Heart left ventricle (tissue), 13 donors: ENCODE data around the gene TRMT44.

ENCODE experiments used
- CTCF ChIP-seq, 12 donors: fragments of 200-600 bp; sonication (generic) in 4 of 12; IDR thresholded peaks; one replicate each; pipeline versions ENCODE4 v1.5.0 to v1.8.0; 2018 to 2022; ENCODE audit warnings: antibody characterized with exemption in 12 of 12, mild to moderate bottlenecking in 5 of 12
- POLR2A ChIP-seq, 2 donors: fragments of 450-650 bp; IDR thresholded peaks; one replicate each; pipeline ENCODE4 v1.6.1; 2017; ENCODE audit warnings: antibody characterized with exemption in 2 of 2, mild to moderate bottlenecking in 2 of 2, moderate library complexity in 2 of 2
- donor health status: ischemic (EF 13 %, LVEDD 7.1; RV severe dilation, severe dysfunction).
- donor health status: DM: no; HTN: yes; CAD: no.
- donor health status: DM: no; HTN: no; CAD: no.
- donor health status: ischemic (EF 25% LVEDD 6.9; RV normal size, moderate dysfunction).
- donor health status: ischemic (EF 25% LVEDD 5.7; RV mildly dilated, moderate dysfunction).
- donor health status: ischemic (EF 35%, LVEDD 5.7; RV mildly dilated, moderate dysfunction).
- donor health status: nonischemic (EF 11% LVEDD 7.7; RV severe dilation, severe dysfunction).
- donor health status: DM: yes; HTN: yes; CAD: no.
- donor health status: PGD.
- donor health status: ischemic (EF 29% LVEDD 5.4; RV normal size, mild dysfunction).
- donor health status: nonischemic (EF 23%, LVEDD 6.1; RV moderate dilation, normal function).

- no peak for TF ChIP-seq CTCF (IDR thresholded peaks at IDR 0.05)
- no peak for TF ChIP-seq POLR2A (IDR thresholded peaks at IDR 0.05)
Observed at GRCh38 chr4:8509311-8509950, 68.9 kb downstream of the TRMT44 start.
